Pancreas (tissue), 10 donors: ENCODE results near the gene PCCA. TPM values are rescaled to one million over a fixed set of nuclear protein-coding genes. Genes with fewer than 3 reads are reported as not detected.

Source experiments
- ATAC-seq, 4 donors: fragments of 200-7000 bp; cut with Tn5 transposase; one replicate each; pipeline versions ENCODE4 v1.8.0 to v1.9.1; 2020; ENCODE audit warnings: mild to moderate bottlenecking in 4 of 4, moderate library complexity in 4 of 4
- DNase-seq, 6 donors: peaks; one replicate each; pipeline ENCODE4 v3.0.0-alpha.2; 2020
- FAIRE-seq: peaks from 2 replicates; lab custom pipeline; 2012; peaks lifted over from hg19 to GRCh38; lab: Jason Lieb, UNC
- H3K27ac ChIP-seq, 4 donors: fragments of 200-600 bp; sonication (generic); 1 replicate in 3 of 4; 2 replicates in 1 of 4; pipeline versions ENCODE4 v1.5.0 to v1.8.0; 2020
- H3K27me3 ChIP-seq, 4 donors: fragments of 200-600 bp; one replicate each; pipeline ENCODE4 v1.8.0; 2021
- H3K36me3 ChIP-seq, 3 donors: fragments of 200-600 bp; sonication (generic) in 1 of 3; one replicate each; pipeline versions ENCODE4 v1.5.0 to v1.8.0; 2020 to 2021
- H3K4me1 ChIP-seq, 3 donors: fragments of 200-600 bp; one replicate each; pipeline ENCODE4 v1.8.0; 2021
- H3K4me3 ChIP-seq, 4 donors: fragments of 200-600 bp; sonication (generic) in 2 of 4; one replicate each; pipeline versions ENCODE4 v1.5.0 to v1.8.0; 2020 to 2021
- H3K9me3 ChIP-seq, 4 donors: fragments of 200-600 bp; one replicate each; pipeline ENCODE4 v1.8.0; 2021
- CTCF ChIP-seq, 4 donors: fragments of 200-600 bp; sonication (generic) in 3 of 4; IDR thresholded peaks; one replicate each; pipeline versions ENCODE4 v1.5.0 to v1.8.0; 2021; ENCODE audit warnings: antibody characterized with exemption in 4 of 4
- WGBS, 2 donors: extraction: QIAGEN DNeasy Blood & Tissue Kit; methylation state at CpG; one replicate each; pipeline ENCODE4 v1.1.7; 2013; 5-methylcytosine and 5-hydroxymethylcytosine counted together
- intact Hi-C, 3 donors: fragments of 100-400 bp; cut with DNase I; formaldehyde crosslinking; loops; one replicate each; pipeline versions ENCODE4 v1.11.1 to v1.14.2; 2022
- polyA plus RNA-seq, 2 donors: library from polyadenylated mRNA; stranded (reverse); fragments of 200-250 nt; gene quantifications; one replicate each; pipeline ENCODE4 v1.2.3, GENCODE V29; 2013
- total RNA-seq, 6 donors: library from RNA; stranded (reverse); fragmentation: NEBNext Ultra II Directional in 4 of 6; extraction: Animal tissue kit (Norgen Biotek cat#: 25700) in 4 of 6; gene quantifications; one replicate each; pipeline versions ENCODE4 v1.2.1 to v1.2.4, GENCODE V29; 2021 to 2023
- donor health status: healthy with polysubstance abuse.
- donor health status: DM: no; HTN: no; CAD: no; lungs with moderate emphysema.
- donor health status: DM: no; HTN: no; CAD: no.
- donor health status: control.
- donor health status: control.
- donor health status: Bipolar disorder and iron deficiency.
- donor health status: DM: yes; HTN: yes; CAD: no.
- donor health status: DM: no; HTN: no; CAD: no.
- donor health status: DM: no; HTN: no; CAD: no.
- donor health status: DM: yes; HTN: yes; CAD: no.

The PCCA gene
- total and polyA plus RNA-seq, 8 donors, result 14.2 to 32.1 (median 24.1) TPM

DNA sequence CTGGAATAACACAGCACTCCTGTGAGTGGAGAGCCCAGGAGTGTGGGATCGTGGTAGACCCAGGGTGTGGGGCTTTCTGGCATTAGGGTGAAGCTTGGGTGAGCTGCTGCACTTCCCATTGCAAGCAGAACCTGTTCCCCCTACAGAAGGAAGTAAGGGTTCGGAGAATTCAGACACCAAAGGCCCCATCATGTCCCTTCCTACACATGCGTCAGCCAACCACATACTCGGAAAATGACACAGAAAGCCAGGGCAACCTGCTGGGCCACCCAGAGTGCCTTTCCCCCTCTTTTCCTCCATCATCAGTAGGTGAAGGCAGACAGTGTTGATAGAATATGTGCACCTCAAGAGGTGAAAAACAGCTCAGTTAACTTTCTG lies 456.8 kb downstream of the PCCA start:
- no peak overlapping the region for H3K4me3 ChIP-seq
- H3K36me3 ChIP-seq, result no peaks in the 10 kb centered on the region
- TF ChIP-seq CTCF (IDR thresholded peaks at IDR 0.05), result no peak
- H3K4me1 ChIP-seq, result peaks cover 10 to 19% (median 17%) of the 10 kb centered on the region in 3 donors
- H3K27ac ChIP-seq, result peak overlapping the region in 3 of 4 donors; percentile 9 to 55 (median 38)
- DNase-seq, result no peak
- no peaks in the 10 kb centered on the region for H3K27me3 ChIP-seq
- ATAC-seq, result no peak
- WGBS, 2 donors, result 91 to 94% methylated on average over 4 of the region's 4 CpGs
- intact Hi-C loops, result no loop called here
- H3K9me3 ChIP-seq, result no peaks in the 10 kb centered on the region
- FAIRE-seq, result no peak

- H3K4me1 ChIP-seq, result peaks cover 10 to 19% (median 17%) of the 10 kb centered on the region in 3 donors
- TF ChIP-seq CTCF (IDR thresholded peaks at IDR 0.05), result no peak
- intact Hi-C loops, result no loop called here
- no peak for DNase-seq
- H3K9me3 ChIP-seq, result no peaks in the 10 kb centered on the region
- whole genome bisulfite sequencing, 2 donors, result 97% methylated on average over 21 of the region's 21 CpGs
- peak overlapping the region in 2 of 4 donors; percentile 42 to 64 for H3K27ac ChIP-seq
- no peaks in the 10 kb centered on the region for H3K27me3 ChIP-seq
- no peak overlapping the region for H3K4me3 ChIP-seq
- ATAC-seq, result no peak
- no peaks in the 10 kb centered on the region for H3K36me3 ChIP-seq
- FAIRE-seq, result no peak
Measured at GRCh38 chr13:100546713-100547405, 458.0 kb downstream of the PCCA start.

- FAIRE-seq (no peak), ATAC-seq (peak; percentile 25 to 57 (median 36)), DNase-seq (peak in 2 of 6 donors; percentile 51 to 65)
- Histone ChIP-seq H3K4me1 (peaks cover 10 to 19% (median 17%) of the 10 kb centered on the region in 3 donors), H3K4me3 (no peak overlapping the region), H3K36me3 (no peaks in the 10 kb centered on the region), H3K27ac (peak overlapping the region; percentile 39 to 64 (median 44)), H3K9me3 (no peaks in the 10 kb centered on the region), H3K27me3 (no peaks in the 10 kb centered on the region)
- TF ChIP-seq CTCF (IDR thresholded peaks at IDR 0.05), result no peak
- intact Hi-C loops, result no loop called here
- 27 to 33% methylated on average over 9 of the region's 9 CpGs for WGBS, 2 donors
Measured at GRCh38 chr13:100547791-100548201, 458.9 kb downstream of the PCCA start.

DNA sequence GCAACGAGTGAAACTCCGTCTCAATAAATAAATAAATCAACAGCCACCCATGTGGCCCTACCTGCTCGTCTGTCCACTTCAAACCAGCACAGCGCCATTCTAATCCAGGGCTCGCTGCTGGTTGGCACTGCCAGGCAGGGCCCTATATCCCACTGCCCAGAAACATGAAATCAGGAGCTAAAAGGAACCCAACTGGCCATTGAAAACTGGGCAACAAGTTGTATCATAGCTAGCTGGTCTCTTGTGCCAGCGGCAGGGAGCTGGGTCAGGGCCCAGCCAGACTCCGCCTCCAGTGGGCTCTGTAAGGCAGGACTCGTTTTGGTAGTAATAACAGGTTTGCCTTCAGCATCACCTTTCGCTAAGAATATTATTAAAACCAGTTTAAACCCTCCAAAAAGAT lies 460.4 kb downstream of the PCCA start:
- DNase-seq (no peak), ATAC-seq (no peak), FAIRE-seq (no peak)
- Histone ChIP-seq H3K36me3 (no peaks in the 10 kb centered on the region), H3K27me3 (no peaks in the 10 kb centered on the region), H3K27ac (no peak overlapping the region), H3K4me3 (no peak overlapping the region), H3K9me3 (no peaks in the 10 kb centered on the region), H3K4me1 (peaks cover 8 to 17% (median 10%) of the 10 kb centered on the region in 3 donors)
- 89 to 92% methylated on average over 9 of the region's 9 CpGs for WGBS, 2 donors
- TF ChIP-seq CTCF (IDR thresholded peaks at IDR 0.05), result no peak
- intact Hi-C loops, result no loop called here

GRCh38 chr13:100552755-100553154 lies 463.9 kb downstream of the PCCA start:
- peaks cover 7 to 8% (median 7%) of the 10 kb centered on the region in 3 donors for H3K4me1 ChIP-seq
- no peak overlapping the region for H3K27ac ChIP-seq
- no peaks in the 10 kb centered on the region for H3K27me3 ChIP-seq
- no peak for TF ChIP-seq CTCF (IDR thresholded peaks at IDR 0.05)
- H3K9me3 ChIP-seq, result no peaks in the 10 kb centered on the region
- H3K4me3 ChIP-seq, result no peak overlapping the region
- FAIRE-seq (no peak), DNase-seq (no peak), ATAC-seq (no peak)
- intact Hi-C loops, result no loop called here
- H3K36me3 ChIP-seq, result no peaks in the 10 kb centered on the region
- 92 to 93% methylated on average over 11 of the region's 11 CpGs for WGBS, 2 donors
